Keratinocyte (primary cell): ENCODE measurements around the gene CDK17. TPM values are rescaled to one million over a fixed set of nuclear protein-coding genes. Genes with fewer than 3 reads are reported as not detected.

Source experiments
- DNase-seq: peaks from one replicate; pipeline ENCODE4 v3.0.0-alpha.2; 2011; ENCODE audit warnings: low read depth, missing footprints, low spot score
- FAIRE-seq: peaks from 2 replicates; lab custom pipeline; 2011; peaks lifted over from hg19 to GRCh38; lab: Jason Lieb, UNC
- H2AFZ ChIP-seq: 2 replicates; pipeline ENCODE4 v1.6.0; 2012; ENCODE audit warnings: low read length, control low read depth, inconsistent platforms; ENCODE audit not compliant: control insufficient read depth
- H3K27ac ChIP-seq: 2 replicates; pipeline ENCODE4 v1.5.1; 2011; ENCODE audit warnings: low read length; ENCODE audit not compliant: control insufficient read depth, insufficient read depth
- H3K27me3 ChIP-seq: 3 replicates; pipeline ENCODE4 v1.6.0; 2011; ENCODE audit warnings: low read length; ENCODE audit not compliant: control insufficient read depth, insufficient read depth; ENCODE audit errors: extremely low read depth
- H3K36me3 ChIP-seq, 2 experiments: 2 replicates in 1 of 2; 3 replicates in 1 of 2; pipeline ENCODE4 v1.5.1; 2011; ENCODE audit warnings: low read length in 2 of 2, mild to moderate bottlenecking in 1 of 2; ENCODE audit not compliant: control insufficient read depth in 2 of 2, insufficient read depth in 2 of 2; ENCODE audit errors: extremely low read depth in 1 of 2
- H3K4me1 ChIP-seq: 3 replicates; pipeline ENCODE4 v1.5.1; 2011; ENCODE audit warnings: low read length; ENCODE audit not compliant: control insufficient read depth, insufficient read depth; ENCODE audit errors: extremely low read depth
- H3K4me2 ChIP-seq: 3 replicates; pipeline ENCODE4 v1.6.0; 2011; ENCODE audit warnings: low read depth, low read length; ENCODE audit not compliant: control insufficient read depth, insufficient read depth; ENCODE audit errors: extremely low read depth
- H3K4me3 ChIP-seq, 3 experiments: fragments of 200-600 bp in 1 of 3; sonication (generic) in 1 of 3; 2 replicates in 2 of 3; 3 replicates in 1 of 3; pipeline ENCODE4 v1.5.1; 2011 to 2016; ENCODE audit warnings: low read length in 3 of 3, mild to moderate bottlenecking in 3 of 3, control low read depth in 2 of 3, inconsistent platforms in 1 of 3, low read depth in 1 of 3, mixed read lengths in 1 of 3, mixed run types in 1 of 3, moderate library complexity in 1 of 3; ENCODE audit not compliant: control insufficient read depth in 2 of 3, insufficient read depth in 2 of 3; ENCODE audit errors: extremely low read depth in 1 of 3
- H3K79me2 ChIP-seq: 2 replicates; pipeline ENCODE4 v1.6.0; 2012; ENCODE audit warnings: low read length; ENCODE audit not compliant: control insufficient read depth, insufficient read depth
- H3K9ac ChIP-seq: 3 replicates; pipeline ENCODE4 v1.6.0; 2011; ENCODE audit warnings: low read length; ENCODE audit not compliant: control insufficient read depth, insufficient read depth; ENCODE audit errors: extremely low read depth
- H3K9me1 ChIP-seq: 3 replicates; pipeline ENCODE4 v1.6.0; 2011; ENCODE audit warnings: low read length; ENCODE audit not compliant: control insufficient read depth, insufficient read depth; ENCODE audit errors: extremely low read depth
- H3K9me3 ChIP-seq: 2 replicates; pipeline ENCODE4 v1.5.1; 2012; ENCODE audit warnings: low read depth, low read length; ENCODE audit not compliant: control insufficient read depth
- H4K20me1 ChIP-seq: 3 replicates; pipeline ENCODE4 v1.6.0; 2011; ENCODE audit warnings: low read length; ENCODE audit not compliant: control insufficient read depth, insufficient read depth; ENCODE audit errors: extremely low read depth
- CTCF ChIP-seq, 3 experiments: IDR thresholded peaks in 1 of 3; conservative IDR thresholded peaks in 1 of 3; optimal IDR thresholded peaks in 1 of 3; 2 replicates in 2 of 3; 3 replicates in 1 of 3; pipeline versions ENCODE3 to v1.5.1; 2011; ENCODE audit warnings: low read length in 3 of 3, mild to moderate bottlenecking in 3 of 3, moderate library complexity in 2 of 3, control low read depth in 1 of 3, inconsistent platforms in 1 of 3; ENCODE audit not compliant: insufficient read depth in 2 of 3; ENCODE audit errors: extremely low read depth in 1 of 3
- EZH2 ChIP-seq: IDR thresholded peaks from one replicate; pipeline ENCODE4 v1.6.1; 2012; ENCODE audit warnings: inconsistent platforms, mild to moderate bottlenecking, low read length, moderate library complexity
- dilution Hi-C: fragments of 300-500 bp; cut with MboI; formaldehyde crosslinking; loops from one replicate; pipeline ENCODE4 v1.7.0; 2020; ENCODE audit warnings: low sequenced_read_pairs; ENCODE audit not compliant: extremely low pct_ligation_motif_present
- polyA plus RNA-seq, 5 experiments: library from polyadenylated mRNA; depleted of rRNA in 3 of 5; stranded (reverse) in 3 of 5; stranded (forward) in 1 of 5; unstranded in 1 of 5; fragments of >200 nt; gene quantifications; 1 replicate in 1 of 5; 2 replicates in 3 of 5; 3 replicates in 1 of 5; pipeline versions ENCODE4 v1.2.1 to v1.2.3, GENCODE V29; 2011 to 2012; ENCODE audit warnings: missing spikeins in 2 of 5, low read depth in 1 of 5, low replicate concordance in 1 of 5

Gene CDK17
- polyA plus RNA-seq, 1 donor (not counting 4 experiments of a cell fraction or from before 2014, with no cell fraction given) = 33.0 TPM

- Histone ChIP-seq H3K9me1 (peaks cover 10% of the 10 kb centered on the region), H3K27ac (no peak overlapping the region), H3K36me3 (peaks cover 33 to 56% of the 10 kb centered on the region in 2 experiments), H3K79me2 (peaks cover 90% of the 10 kb centered on the region), H3K9ac (no peak overlapping the region), H2AFZ (no peak overlapping the region), H4K20me1 (peaks cover 17% of the 10 kb centered on the region), H3K4me2 (no peak overlapping the region), H3K9me3 (no peaks in the 10 kb centered on the region), H3K4me1 (peaks cover 14% of the 10 kb centered on the region), H3K27me3 (no peaks in the 10 kb centered on the region), H3K4me3 (no peak overlapping the region)
- no peak for FAIRE-seq
- no peak for TF ChIP-seq CTCF (optimal IDR thresholded peaks at IDR 0.05 in 1 of 3, IDR thresholded peaks at IDR 0.05 in 1 of 3, conservative IDR thresholded peaks at IDR 0.05 in 1 of 3; ENCODE audit: extremely low read depth in 1 of 3, insufficient read depth in 2 of 3, low read length in 3 of 3)
- no peak for TF ChIP-seq EZH2
- no peak for DNase-seq
- dilution Hi-C loops = no loop called here
These were observed 151.9 kb downstream of the CDK17 start for GRCh38 chr12:96248136-96248931.

GRCh38 chr12:96247563-96247962 is 152.7 kb downstream of the CDK17 start:
- FAIRE-seq (peak; percentile 64), DNase-seq (no peak)
- dilution Hi-C loops = no loop called here
- H3K9me3 ChIP-seq = no peaks in the 10 kb centered on the region
- H3K27ac ChIP-seq = no peak overlapping the region
- TF ChIP-seq CTCF (optimal IDR thresholded peaks at IDR 0.05 in 1 of 3, IDR thresholded peaks at IDR 0.05 in 1 of 3, conservative IDR thresholded peaks at IDR 0.05 in 1 of 3; ENCODE audit: extremely low read depth in 1 of 3, insufficient read depth in 2 of 3, low read length in 3 of 3) (no peak), EZH2 (no peak)
- H4K20me1 ChIP-seq = peaks cover 17% of the 10 kb centered on the region
- no peaks in the 10 kb centered on the region for H3K27me3 ChIP-seq
- no peak overlapping the region for H3K9ac ChIP-seq
- H3K36me3 ChIP-seq = peaks cover 35 to 58% of the 10 kb centered on the region in 2 experiments
- peaks cover 14% of the 10 kb centered on the region for H3K4me1 ChIP-seq
- H3K9me1 ChIP-seq = peaks cover 10% of the 10 kb centered on the region
- no peak overlapping the region for H2AFZ ChIP-seq
- H3K79me2 ChIP-seq = peaks cover 91% of the 10 kb centered on the region
- H3K4me2 ChIP-seq = no peak overlapping the region
- no peak overlapping the region for H3K4me3 ChIP-seq
